Smooth muscle cell (in vitro differentiated cells): ENCODE data around the gene PTPRR. TPM values are rescaled to one million over a fixed set of nuclear protein-coding genes. Genes with fewer than 3 reads are reported as not detected.
A peak's percentile ranks its signal among the peaks of the same experiment; 100 is the strongest.

Source experiments
- DNase-seq: peaks from one replicate; lab custom pipeline; 2025; ENCODE audit not compliant: unreplicated experiment; lab: John Stamatoyannopoulos, UW
- H2AFZ ChIP-seq: fragments of 200-600 bp; sonication (generic); 2 replicates; pipeline ENCODE4 v1.6.0; 2016; ENCODE audit warnings: antibody characterized with exemption, low read depth, mild to moderate bottlenecking
- H3F3A ChIP-seq: fragments of 200-600 bp; sonication (generic); 2 replicates; pipeline ENCODE4 v1.6.0; 2017; ENCODE audit warnings: antibody characterized with exemption, low read depth
- H3K27ac ChIP-seq: fragments of 200-600 bp; sonication (generic); 2 replicates; pipeline ENCODE4 v1.5.1; 2016; ENCODE audit warnings: low read depth, mild to moderate bottlenecking
- H3K27me3 ChIP-seq: fragments of 200-600 bp; sonication (generic); 2 replicates; pipeline ENCODE4 v1.6.1; 2016; ENCODE audit warnings: low read depth, mild to moderate bottlenecking
- H3K36me3 ChIP-seq: fragments of 200-600 bp; sonication (generic); 2 replicates; pipeline ENCODE4 v1.5.1; 2016; ENCODE audit warnings: low read depth
- H3K4me1 ChIP-seq: fragments of 200-600 bp; sonication (generic); 2 replicates; pipeline ENCODE4 v1.5.1; 2016; ENCODE audit warnings: low read depth
- H3K4me2 ChIP-seq: fragments of 200-600 bp; sonication (generic); 2 replicates; pipeline ENCODE4 v1.6.0; 2016; ENCODE audit warnings: mild to moderate bottlenecking
- H3K4me3 ChIP-seq: fragments of 200-600 bp; sonication (generic); 2 replicates; pipeline ENCODE4 v1.5.1; 2016; ENCODE audit warnings: mild to moderate bottlenecking
- H3K79me2 ChIP-seq: fragments of 200-600 bp; sonication (generic); 2 replicates; pipeline ENCODE4 v1.6.0; 2016; ENCODE audit warnings: low read depth, mild to moderate bottlenecking
- H3K9ac ChIP-seq: fragments of 200-600 bp; sonication (generic); 2 replicates; pipeline ENCODE4 v1.6.0; 2016; ENCODE audit warnings: low read depth
- H3K9me3 ChIP-seq: fragments of 200-600 bp; sonication (generic); replicated peaks from 2 replicates; pipeline ENCODE4 v1.5.1; 2016; ENCODE audit warnings: low read depth
- H4K20me1 ChIP-seq: fragments of 200-600 bp; sonication (generic); 2 replicates; pipeline ENCODE4 v1.6.0; 2016; ENCODE audit warnings: low read depth
- CTCF ChIP-seq: fragments of 200-600 bp; sonication (generic); IDR thresholded peaks from 2 replicates; pipeline ENCODE4 v1.5.1; 2017; ENCODE audit warnings: borderline replicate concordance, mild to moderate bottlenecking, antibody characterized with exemption; ENCODE audit not compliant: insufficient read depth, poor library complexity, severe bottlenecking
- WGBS: methylation state at CpG from one replicate; pipeline ENCODE4 v1.1.7; 2016; ENCODE audit warnings: low lambda C conversion rate; 5-methylcytosine and 5-hydroxymethylcytosine counted together
- polyA plus RNA-seq: library from polyadenylated mRNA; unstranded; fragments of >200 nt; fragmentation: Nextera tagmentation; extraction: Ambion mirVana; gene quantifications from 2 replicates; pipeline ENCODE4 v1.2.1, GENCODE V29; 2016
- total RNA-seq: library from RNA; depleted of rRNA; stranded (reverse); fragments of >200 nt; gene quantifications from 2 replicates; pipeline ENCODE4 v1.2.3, GENCODE V29; 2014

The PTPRR gene
- total and polyA plus RNA-seq, 2 experiments from 2014 or later, result 2.8 to 17.8 TPM

GRCh38 chr12:70721216-70721615 lies 199.3 kb downstream of the PTPRR start:
- H3K27me3 ChIP-seq, result no peaks in the 10 kb centered on the region
- H3K4me1 ChIP-seq, result no peaks in the 10 kb centered on the region
- DNase-seq, result no peak
- WGBS, result 74% methylated on average over 3 of the region's 3 CpGs
- H3K27ac ChIP-seq, result no peak overlapping the region
- H3K9me3 ChIP-seq, result no peaks in the 10 kb centered on the region
- H3F3A ChIP-seq, result no peaks in the 10 kb centered on the region
- no peaks in the 10 kb centered on the region for H3K36me3 ChIP-seq
- no peak overlapping the region for H2AFZ ChIP-seq
- H3K9ac ChIP-seq, result no peak overlapping the region
- H3K4me3 ChIP-seq, result no peak overlapping the region
- TF ChIP-seq CTCF, result no peak
- H3K79me2 ChIP-seq, result no peaks in the 10 kb centered on the region
- no peak overlapping the region for H3K4me2 ChIP-seq
- no peaks in the 10 kb centered on the region for H4K20me1 ChIP-seq

GRCh38 chr12:70719672-70720420 lies 200.7 kb downstream of the PTPRR start:
- no peaks in the 10 kb centered on the region for H3K79me2 ChIP-seq
- no peaks in the 10 kb centered on the region for H4K20me1 ChIP-seq
- WGBS, result 33% methylated on average over 19 of the region's 19 CpGs
- H3K27me3 ChIP-seq, result no peaks in the 10 kb centered on the region
- H3K4me2 ChIP-seq, result peak overlapping the region; percentile 88
- H3K9ac ChIP-seq, result peak overlapping the region; percentile 52
- TF ChIP-seq CTCF, result peak; percentile 98
- H3F3A ChIP-seq, result no peaks in the 10 kb centered on the region
- no peaks in the 10 kb centered on the region for H3K9me3 ChIP-seq
- no peak overlapping the region for H3K27ac ChIP-seq
- peak overlapping the region; percentile 96 for H2AFZ ChIP-seq
- no peaks in the 10 kb centered on the region for H3K4me1 ChIP-seq
- peak overlapping the region; percentile 54 for H3K4me3 ChIP-seq
- no peak for DNase-seq
- H3K36me3 ChIP-seq, result no peaks in the 10 kb centered on the region

GRCh38 chr12:70719071-70719470 lies 201.5 kb downstream of the PTPRR start:
- Histone ChIP-seq H3F3A (no peaks in the 10 kb centered on the region), H3K4me3 (no peak overlapping the region), H2AFZ (peak overlapping the region; percentile 96), H3K27ac (no peak overlapping the region), H3K9ac (no peak overlapping the region), H3K9me3 (no peaks in the 10 kb centered on the region), H3K79me2 (no peaks in the 10 kb centered on the region), H4K20me1 (no peaks in the 10 kb centered on the region), H3K4me1 (no peaks in the 10 kb centered on the region), H3K27me3 (no peaks in the 10 kb centered on the region), H3K36me3 (no peaks in the 10 kb centered on the region), H3K4me2 (no peak overlapping the region)
- DNase-seq, result no peak
- WGBS, result 87% methylated on average over 12 of the region's 12 CpGs
- no peak for TF ChIP-seq CTCF

GRCh38 chr12:70711831-70712230 lies 208.7 kb downstream of the PTPRR start:
- no peak for DNase-seq
- Histone ChIP-seq H3K79me2 (no peaks in the 10 kb centered on the region), H2AFZ (no peak overlapping the region), H3K4me3 (no peak overlapping the region), H3F3A (no peaks in the 10 kb centered on the region), H3K27me3 (no peaks in the 10 kb centered on the region), H3K4me2 (no peak overlapping the region), H3K27ac (no peak overlapping the region), H3K9me3 (no peaks in the 10 kb centered on the region), H4K20me1 (no peaks in the 10 kb centered on the region), H3K9ac (no peak overlapping the region), H3K36me3 (no peaks in the 10 kb centered on the region), H3K4me1 (no peaks in the 10 kb centered on the region)
- 76% methylated on average over 3 of the region's 3 CpGs for WGBS
- no peak for TF ChIP-seq CTCF
